ENCODE data around the gene LAMC1.

DNA sequence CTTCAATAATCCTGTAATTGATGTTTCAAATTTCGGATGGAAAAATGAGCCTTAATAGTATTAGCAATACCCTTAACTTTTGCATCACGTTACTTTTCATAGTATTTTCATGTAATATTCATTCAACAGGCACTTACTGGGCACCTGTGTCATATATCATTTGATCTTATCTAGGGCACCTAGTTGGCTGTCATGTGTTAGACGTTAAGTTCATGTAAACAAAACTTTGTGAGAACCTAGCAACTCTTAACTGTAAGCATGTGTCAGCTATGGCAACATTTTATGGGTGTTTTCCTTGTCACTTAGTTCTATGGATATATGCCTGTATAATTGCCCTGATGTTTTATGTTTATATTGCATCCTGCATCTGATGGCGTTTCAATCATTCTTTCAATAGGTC is 163.6 kb downstream of the LAMC1 start:
- no peak for TF ChIP-seq EP300 (IDR thresholded peaks at IDR 0.05)
- TF ChIP-seq, protein P1, sequence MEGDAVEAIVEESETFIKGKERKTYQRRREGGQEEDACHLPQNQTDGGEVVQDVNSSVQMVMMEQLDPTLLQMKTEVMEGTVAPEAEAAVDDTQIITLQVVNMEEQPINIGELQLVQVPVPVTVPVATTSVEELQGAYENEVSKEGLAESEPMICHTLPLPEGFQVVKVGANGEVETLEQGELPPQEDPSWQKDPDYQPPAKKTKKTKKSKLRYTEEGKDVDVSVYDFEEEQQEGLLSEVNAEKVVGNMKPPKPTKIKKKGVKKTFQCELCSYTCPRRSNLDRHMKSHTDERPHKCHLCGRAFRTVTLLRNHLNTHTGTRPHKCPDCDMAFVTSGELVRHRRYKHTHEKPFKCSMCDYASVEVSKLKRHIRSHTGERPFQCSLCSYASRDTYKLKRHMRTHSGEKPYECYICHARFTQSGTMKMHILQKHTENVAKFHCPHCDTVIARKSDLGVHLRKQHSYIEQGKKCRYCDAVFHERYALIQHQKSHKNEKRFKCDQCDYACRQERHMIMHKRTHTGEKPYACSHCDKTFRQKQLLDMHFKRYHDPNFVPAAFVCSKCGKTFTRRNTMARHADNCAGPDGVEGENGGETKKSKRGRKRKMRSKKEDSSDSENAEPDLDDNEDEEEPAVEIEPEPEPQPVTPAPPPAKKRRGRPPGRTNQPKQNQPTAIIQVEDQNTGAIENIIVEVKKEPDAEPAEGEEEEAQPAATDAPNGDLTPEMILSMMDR (IDR thresholded peaks at IDR 0.05) = no peak

Measured in tibial nerve (tissue), 4 donors.